GM12878 (cell line): ENCODE data around the gene DMRTC2. TPM values are rescaled to one million over a fixed set of nuclear protein-coding genes. Genes with fewer than 3 reads are reported as not detected.

ENCODE experiments used
- ATF2 ChIP-seq: IDR thresholded peaks from 2 replicates; pipeline ENCODE4 v1.6.1; 2012; ENCODE audit warnings: low read length, inconsistent platforms
- BRCA1 ChIP-seq: IDR thresholded peaks from 2 replicates; pipeline ENCODE4 v1.6.1; 2011; ENCODE audit warnings: low read depth, low read length, improper control_type of control experiment
- CBFB ChIP-seq: IDR thresholded peaks from 2 replicates; pipeline ENCODE4 v1.6.1; 2016; ENCODE audit warnings: antibody characterized with exemption, low read depth
- CBX3 ChIP-seq: fragments of 200-600 bp; sonication (generic); IDR thresholded peaks from 2 replicates; pipeline ENCODE4 v1.6.1; 2016; ENCODE audit warnings: low read depth, borderline replicate concordance
- CEBPB ChIP-seq, 2 experiments: fragments of 150-350 bp in 1 of 2; IDR thresholded peaks; 2 replicates each; pipeline ENCODE4 v1.6.1; 2012 to 2014; ENCODE audit warnings: low read depth in 2 of 2, low read length in 2 of 2, borderline replicate concordance in 1 of 2, inconsistent platforms in 1 of 2
- CHD2 ChIP-seq: IDR thresholded peaks from 2 replicates; pipeline ENCODE4 v1.6.1; 2011; ENCODE audit warnings: low read depth, low read length, improper control_type of control experiment, borderline replicate concordance
- DPF2 ChIP-seq: fragments of 450-650 bp; IDR thresholded peaks from 2 replicates; pipeline ENCODE4 v1.6.1; 2017; ENCODE audit warnings: mild to moderate bottlenecking
- EGR1 ChIP-seq, 2 experiments: IDR thresholded peaks; 1 replicate in 1 of 2; 2 replicates in 1 of 2; pipeline ENCODE4 v1.6.1; 2011 to 2012; ENCODE audit warnings: low read depth in 2 of 2, low read length in 2 of 2, borderline replicate concordance in 1 of 2, mild to moderate bottlenecking in 1 of 2, moderate library complexity in 1 of 2
- GABPA ChIP-seq: IDR thresholded peaks from 2 replicates; pipeline ENCODE4 v1.6.1; 2014; ENCODE audit warnings: antibody characterized with exemption, low read depth, mild to moderate bottlenecking, inconsistent platforms
- HCFC1 ChIP-seq: fragments of 150-350 bp; IDR thresholded peaks from 2 replicates; pipeline ENCODE4 v1.6.1; 2014; ENCODE audit warnings: low read length
- HDAC6 ChIP-seq: fragments of 200-600 bp; sonication (generic); IDR thresholded peaks from one replicate; pipeline ENCODE4 v1.8.0; 2017; ENCODE audit warnings: antibody characterized with exemption; ENCODE audit not compliant: unreplicated experiment
- KLF5 ChIP-seq: fragments of 450-650 bp; IDR thresholded peaks from 2 replicates; pipeline ENCODE4 v1.6.1; 2014; ENCODE audit warnings: mild to moderate bottlenecking; ENCODE audit not compliant: partially characterized antibody
- LARP7 ChIP-seq: fragments of 450-650 bp; IDR thresholded peaks from 2 replicates; pipeline ENCODE4 v1.6.1; 2017; ENCODE audit warnings: mild to moderate bottlenecking
- MAX ChIP-seq: IDR thresholded peaks from 2 replicates; pipeline ENCODE4 v1.6.1; 2012; ENCODE audit warnings: low read depth, low read length, improper control_type of control experiment
- MEF2B ChIP-seq: fragments of 450-650 bp; IDR thresholded peaks from 2 replicates; pipeline ENCODE4 v1.6.1; 2018; ENCODE audit warnings: mild to moderate bottlenecking, moderate library complexity; ENCODE audit not compliant: partially characterized antibody, poor library complexity, severe bottlenecking
- NBN ChIP-seq: fragments of 450-650 bp; IDR thresholded peaks from 2 replicates; pipeline ENCODE4 v1.6.1; 2016
- PKNOX1 ChIP-seq: fragments of 450-650 bp; IDR thresholded peaks from 2 replicates; pipeline ENCODE4 v1.6.1; 2016; ENCODE audit warnings: mild to moderate bottlenecking
- PML ChIP-seq: IDR thresholded peaks from 2 replicates; pipeline ENCODE4 v1.6.1; 2012; ENCODE audit warnings: low read length, inconsistent platforms
- POLR2AphosphoS2 ChIP-seq: IDR thresholded peaks from 2 replicates; pipeline ENCODE4 v1.6.1; 2011; ENCODE audit warnings: low read depth, mild to moderate bottlenecking, low read length, improper control_type of control experiment, moderate library complexity
- POLR2AphosphoS5 ChIP-seq: IDR thresholded peaks from 2 replicates; pipeline ENCODE4 v1.6.1; 2011; ENCODE audit warnings: mild to moderate bottlenecking, low read length, inconsistent platforms
- RFX5 ChIP-seq: IDR thresholded peaks from 2 replicates; pipeline ENCODE4 v1.6.1; 2011; ENCODE audit warnings: low read depth, low read length, improper control_type of control experiment
- SIN3A ChIP-seq: IDR thresholded peaks from 2 replicates; pipeline ENCODE4 v1.6.1; 2012; ENCODE audit warnings: low read depth, low read length, improper control_type of control experiment
- TCF3 ChIP-seq: IDR thresholded peaks from 2 replicates; pipeline ENCODE4 v1.6.1; 2012; ENCODE audit warnings: low read depth, mild to moderate bottlenecking, low read length, borderline replicate concordance; ENCODE audit not compliant: insufficient read depth
- TCF7 ChIP-seq: IDR thresholded peaks from 2 replicates; pipeline ENCODE4 v1.6.1; 2014; ENCODE audit warnings: antibody characterized with exemption, borderline replicate concordance
- polyA plus RNA-seq, 11 experiments: library from polyadenylated mRNA; depleted of rRNA in 4 of 11; unstranded in 6 of 11; stranded (reverse) in 5 of 11; fragments of >200 nt; fragmentation: Nextera tagmentation in 4 of 11; fragmentation: Illumina TruSeq in 1 of 11; extraction: Ambion mirVana in 4 of 11; extraction: Trizol in 1 of 11; gene quantifications; 1 replicate in 1 of 11; 2 replicates in 10 of 11; pipeline versions ENCODE4 v1.2.1 to v1.2.3, GENCODE V29; 2011 to 2016; ENCODE audit warnings: inconsistent platforms in 2 of 11, missing spikeins in 2 of 11, low read depth in 1 of 11
- total RNA-seq, 4 experiments: library from RNA; depleted of rRNA in 3 of 4; stranded (reverse); fragments of >200 nt in 3 of 4; fragmentation: Illumina TruSeq in 1 of 4; extraction: Trizol in 1 of 4; gene quantifications; 2 replicates each; pipeline versions ENCODE4 v1.2.1 to v1.2.3, GENCODE V29; 2013 to 2021
- TF ChIP-seq, protein P1 (sequence below): fragments of 450-650 bp; IDR thresholded peaks from 2 replicates; pipeline ENCODE4 v1.6.1; 2016; ENCODE audit warnings: mild to moderate bottlenecking
- TF ChIP-seq, protein P2 (sequence below): IDR thresholded peaks from 2 replicates; pipeline ENCODE4 v1.6.1; 2011; ENCODE audit warnings: mild to moderate bottlenecking, low read depth, low read length, moderate library complexity; ENCODE audit not compliant: insufficient replicate concordance

The DMRTC2 gene
- total and polyA plus RNA-seq, 10 of the 15 experiments (the other 5 are each of a cell fraction or from before 2014, with no cell fraction given): not detected

DNA sequence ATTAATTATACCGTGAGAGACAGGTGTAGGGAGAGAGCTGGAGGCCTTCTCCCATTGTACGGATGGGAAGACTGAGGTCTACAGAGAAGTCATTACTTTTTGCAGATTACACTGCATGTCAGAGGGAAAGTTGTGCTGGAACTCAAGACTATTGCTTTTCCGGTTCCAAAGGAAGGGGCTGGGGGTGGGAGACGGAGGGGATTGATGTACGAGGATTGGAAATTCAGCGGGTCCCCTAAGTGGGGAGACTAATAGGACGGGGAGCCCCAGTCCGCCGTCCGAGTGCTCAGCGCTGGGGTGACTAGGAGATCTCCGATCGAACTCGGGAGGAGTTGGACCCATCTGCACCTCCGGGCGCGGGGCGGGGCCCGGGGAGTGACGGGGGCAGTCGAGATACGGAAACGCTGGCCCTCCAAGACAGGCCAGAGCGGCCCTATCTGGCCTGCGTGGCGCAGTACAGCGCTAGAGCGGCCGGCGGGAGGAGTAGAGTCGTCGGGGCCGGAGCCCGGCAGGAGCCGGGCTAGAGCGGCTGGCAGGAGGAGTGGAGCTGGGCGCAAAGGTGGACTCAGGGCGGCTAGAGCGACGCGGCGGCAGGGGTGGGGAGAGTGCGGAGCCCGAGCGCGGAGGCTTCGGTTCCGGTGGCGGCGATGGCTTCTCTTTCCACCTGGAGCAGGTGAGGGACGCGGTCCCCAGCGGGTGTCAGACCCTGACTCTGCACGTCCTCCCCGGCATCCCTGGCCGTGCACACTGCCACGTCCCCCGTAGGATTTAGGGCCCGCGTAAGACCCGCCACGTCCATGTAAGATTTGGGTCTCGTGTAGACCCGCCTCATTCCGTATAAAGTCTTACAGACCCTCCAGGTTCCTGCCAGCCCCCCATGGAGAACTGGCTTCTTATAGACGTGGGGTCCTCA lies 39.2 kb downstream of the DMRTC2 start (continued):
- peak; percentile 28 for TF ChIP-seq POLR2AphosphoS2
- TF ChIP-seq TCF7: no peak
- peak; percentile 92 for TF ChIP-seq PML
- TF ChIP-seq GABPA: 0 out of 2 replicates have a peak, but pooled peaks have one; percentile 52
- peak; percentile 45 for TF ChIP-seq MEF2B
- no peak for TF ChIP-seq CEBPB (IDR thresholded peaks at IDR 0.05; ENCODE audit: borderline replicate concordance in 1 of 2, low read depth in 2 of 2, low read length in 2 of 2)
- no peak for TF ChIP-seq RFX5
- TF ChIP-seq KLF5: no peak
- TF ChIP-seq, protein P1, sequence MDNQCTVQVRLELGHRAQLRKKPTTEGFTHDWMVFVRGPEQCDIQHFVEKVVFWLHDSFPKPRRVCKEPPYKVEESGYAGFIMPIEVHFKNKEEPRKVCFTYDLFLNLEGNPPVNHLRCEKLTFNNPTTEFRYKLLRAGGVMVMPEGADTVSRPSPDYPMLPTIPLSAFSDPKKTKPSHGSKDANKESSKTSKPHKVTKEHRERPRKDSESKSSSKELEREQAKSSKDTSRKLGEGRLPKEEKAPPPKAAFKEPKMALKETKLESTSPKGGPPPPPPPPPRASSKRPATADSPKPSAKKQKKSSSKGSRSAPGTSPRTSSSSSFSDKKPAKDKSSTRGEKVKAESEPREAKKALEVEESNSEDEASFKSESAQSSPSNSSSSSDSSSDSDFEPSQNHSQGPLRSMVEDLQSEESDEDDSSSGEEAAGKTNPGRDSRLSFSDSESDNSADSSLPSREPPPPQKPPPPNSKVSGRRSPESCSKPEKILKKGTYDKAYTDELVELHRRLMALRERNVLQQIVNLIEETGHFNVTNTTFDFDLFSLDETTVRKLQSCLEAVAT: peak; percentile 91
- peak; percentile 70; the same call in 1 of the 2 replicates for TF ChIP-seq TCF3
- TF ChIP-seq CHD2: peak; percentile 83
- peak; percentile 50; the same call in 1 of the 2 replicates for TF ChIP-seq ATF2
- TF ChIP-seq, protein P2, sequence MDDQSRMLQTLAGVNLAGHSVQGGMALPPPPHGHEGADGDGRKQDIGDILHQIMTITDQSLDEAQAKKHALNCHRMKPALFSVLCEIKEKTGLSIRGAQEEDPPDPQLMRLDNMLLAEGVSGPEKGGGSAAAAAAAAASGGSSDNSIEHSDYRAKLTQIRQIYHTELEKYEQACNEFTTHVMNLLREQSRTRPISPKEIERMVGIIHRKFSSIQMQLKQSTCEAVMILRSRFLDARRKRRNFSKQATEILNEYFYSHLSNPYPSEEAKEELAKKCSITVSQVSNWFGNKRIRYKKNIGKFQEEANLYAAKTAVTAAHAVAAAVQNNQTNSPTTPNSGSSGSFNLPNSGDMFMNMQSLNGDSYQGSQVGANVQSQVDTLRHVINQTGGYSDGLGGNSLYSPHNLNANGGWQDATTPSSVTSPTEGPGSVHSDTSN: peak; percentile 79
- TF ChIP-seq LARP7: peak; percentile 83
- peak; percentile 81 for TF ChIP-seq CBFB
- peak; percentile 81 for TF ChIP-seq DPF2
- no peak for TF ChIP-seq BRCA1
- TF ChIP-seq HDAC6: no peak
- peak; percentile 78; the same call in 1 of the 2 replicates for TF ChIP-seq SIN3A
- TF ChIP-seq CBX3: no peak
- peak in 1 of 2 experiments; percentile 95; a peak in 2 of 3 replicates for TF ChIP-seq EGR1 (IDR thresholded peaks at IDR 0.05; ENCODE audit: borderline replicate concordance in 1 of 2, low read depth in 2 of 2, low read length in 2 of 2)
- peak; percentile 98 for TF ChIP-seq NBN
- peak; percentile 80 for TF ChIP-seq HCFC1
- peak; percentile 93 for TF ChIP-seq POLR2AphosphoS5
- TF ChIP-seq PKNOX1: peak; percentile 96
- TF ChIP-seq MAX: peak; percentile 82
